HUES64 (cell line): ENCODE data around the gene STMN3. TPM values are rescaled to one million over a fixed set of nuclear protein-coding genes. Genes with fewer than 3 reads are reported as not detected.

Source experiments
- H3K27ac ChIP-seq: 2 replicates; pipeline ENCODE4 v1.7.0; 2013; ENCODE audit warnings: low read depth, low read length, inconsistent platforms
- H3K27me3 ChIP-seq: 2 replicates; pipeline ENCODE4 v1.6.1; 2013; ENCODE audit warnings: mild to moderate bottlenecking, low read length; ENCODE audit not compliant: insufficient read depth
- H3K36me3 ChIP-seq: 2 replicates; pipeline ENCODE4 v1.6.1; 2013; ENCODE audit warnings: mild to moderate bottlenecking, low read length; ENCODE audit not compliant: insufficient read depth
- H3K4me1 ChIP-seq: 2 replicates; pipeline ENCODE4 v1.6.1; 2013; ENCODE audit warnings: mild to moderate bottlenecking, low read length, moderate library complexity; ENCODE audit not compliant: insufficient read depth
- H3K4me3 ChIP-seq: 2 replicates; pipeline ENCODE4 v1.5.1; 2013; ENCODE audit warnings: mild to moderate bottlenecking, low read length, moderate library complexity
- H3K9ac ChIP-seq: 2 replicates; pipeline ENCODE4 v1.6.1; 2013; ENCODE audit warnings: mild to moderate bottlenecking, low read depth, low read length
- H3K9me3 ChIP-seq: 2 replicates; pipeline ENCODE4 v1.6.1; 2013; ENCODE audit warnings: low read depth, low read length; ENCODE audit not compliant: insufficient read depth
- WGBS: fragments of 150-250, 120-280 bp; methylation state at CpG from one replicate; pipeline ENCODE4 v1.1.7; 2013; ENCODE audit warnings: missing lambda C conversion rate; 5-methylcytosine and 5-hydroxymethylcytosine counted together
- polyA plus RNA-seq, 2 experiments: library from polyadenylated mRNA; stranded (reverse); fragments of 50-300 nt; gene quantifications; one replicate each; pipeline ENCODE4 v1.2.3, GENCODE V29; 2013

STMN3 gene
- polyA plus RNA-seq (2013, experiment 1 of 2), result 58.0 TPM
- polyA plus RNA-seq (2013, experiment 2 of 2), result 42.2 TPM

GRCh38 chr20:63653041-63653973 is at the start of gene STMN3:
Gene STMN3, minus strand, starts transcription at chr20:63653424. Its CDS starts 79 bp downstream, at chr20:63653345.
- Histone ChIP-seq H3K27ac (peak within 1 kb of the TSS; percentile 85), H3K27me3 (peaks cover 16% of the 10 kb centered on the region), H3K4me1 (peaks cover 10% of the 10 kb centered on the region), H3K36me3 (no peaks in the 10 kb centered on the region), H3K9ac (peak within 1 kb of the TSS; percentile 63), H3K9me3 (no peaks in the 10 kb centered on the region), H3K4me3 (peak within 1 kb of the TSS; percentile 66)
- 1% methylated on average over 64 of the region's 73 CpGs for WGBS

GRCh38 chr20:63702036-63702665 is 48.9 kb upstream of the STMN3 start:
- WGBS, result 92% methylated on average over 16 of the region's 16 CpGs

GRCh38 chr20:63701329-63702035 is 48.3 kb upstream of the STMN3 start:
- Histone ChIP-seq H3K27me3 (no peaks in the 10 kb centered on the region), H3K9ac (no peak overlapping the region), H3K36me3 (peaks cover 25% of the 10 kb centered on the region), H3K4me3 (no peak overlapping the region), H3K9me3 (no peaks in the 10 kb centered on the region), H3K27ac (no peak overlapping the region), H3K4me1 (peaks cover 8% of the 10 kb centered on the region)
- 92% methylated on average over 14 of the region's 14 CpGs for WGBS

More at GRCh38 chr20:63702036-63702665, 48.9 kb upstream of the STMN3 start:
- Histone ChIP-seq H3K27ac (no peak overlapping the region), H3K36me3 (peaks cover 27% of the 10 kb centered on the region), H3K4me3 (no peak overlapping the region), H3K27me3 (no peaks in the 10 kb centered on the region), H3K9ac (no peak overlapping the region), H3K4me1 (peaks cover 8% of the 10 kb centered on the region; the same call in 1 of the 2 replicates), H3K9me3 (no peaks in the 10 kb centered on the region)

GRCh38 chr20:63701051-63701328 is 47.8 kb upstream of the STMN3 start:
- WGBS, result 85% methylated on average over 5 of the region's 5 CpGs
- no peak overlapping the region for H3K27ac ChIP-seq
- no peaks in the 10 kb centered on the region for H3K9me3 ChIP-seq
- H3K4me3 ChIP-seq, result no peak overlapping the region
- H3K36me3 ChIP-seq, result peaks cover 20% of the 10 kb centered on the region
- H3K9ac ChIP-seq, result no peak overlapping the region
- no peaks in the 10 kb centered on the region for H3K27me3 ChIP-seq
- peaks cover 8% of the 10 kb centered on the region for H3K4me1 ChIP-seq

GRCh38 chr20:63700199-63701050 is 47.2 kb upstream of the STMN3 start:
- Histone ChIP-seq H3K4me1 (peaks cover 8% of the 10 kb centered on the region), H3K4me3 (no peak overlapping the region), H3K9me3 (no peaks in the 10 kb centered on the region), H3K9ac (no peak overlapping the region), H3K27ac (no peak overlapping the region), H3K27me3 (no peaks in the 10 kb centered on the region), H3K36me3 (peaks cover 15% of the 10 kb centered on the region)
- WGBS, result 94% methylated on average over 42 of the region's 43 CpGs

- no peaks in the 10 kb centered on the region for H3K9me3 ChIP-seq
- 83% methylated on average over 24 of the region's 24 CpGs for WGBS
- no peaks in the 10 kb centered on the region for H3K27me3 ChIP-seq
- no peak overlapping the region for H3K9ac ChIP-seq
- H3K27ac ChIP-seq, result peak overlapping the region; percentile 63
- peaks cover 7% of the 10 kb centered on the region for H3K36me3 ChIP-seq
- H3K4me1 ChIP-seq, result peaks cover 8% of the 10 kb centered on the region
- H3K4me3 ChIP-seq, result no peak overlapping the region
Measured at GRCh38 chr20:63699466-63700198, 46.4 kb upstream of the STMN3 start.

GRCh38 chr20:63698739-63699465 is 45.7 kb upstream of the STMN3 start:
- Histone ChIP-seq H3K27ac (peak overlapping the region; percentile 63), H3K9me3 (no peaks in the 10 kb centered on the region), H3K4me1 (peaks cover 8% of the 10 kb centered on the region), H3K36me3 (0 out of 2 replicates have a peak, but pooled peaks cover 3% of the 10 kb centered on the region), H3K9ac (no peak overlapping the region), H3K4me3 (no peak overlapping the region), H3K27me3 (no peaks in the 10 kb centered on the region)
- 50% methylated on average over 19 of the region's 19 CpGs for WGBS

GRCh38 chr20:63697868-63698545 is 44.8 kb upstream of the STMN3 start:
- H3K27me3 ChIP-seq, result no peaks in the 10 kb centered on the region
- 91% methylated on average over 40 of the region's 40 CpGs for WGBS
- H3K9me3 ChIP-seq, result no peaks in the 10 kb centered on the region
- H3K9ac ChIP-seq, result no peak overlapping the region; the same call in 1 of the 2 replicates
- no peak overlapping the region for H3K27ac ChIP-seq
- 0 out of 2 replicates have a peak, but pooled peaks cover 6% of the 10 kb centered on the region for H3K36me3 ChIP-seq
- H3K4me3 ChIP-seq, result no peak overlapping the region
- H3K4me1 ChIP-seq, result peaks cover 8% of the 10 kb centered on the region

- Histone ChIP-seq H3K27ac (no peak overlapping the region), H3K4me1 (peaks cover 8% of the 10 kb centered on the region), H3K27me3 (no peaks in the 10 kb centered on the region), H3K9me3 (no peaks in the 10 kb centered on the region), H3K9ac (no peak overlapping the region), H3K4me3 (no peak overlapping the region), H3K36me3 (0 out of 2 replicates have a peak, but pooled peaks cover 6% of the 10 kb centered on the region)
- 87% methylated on average over 7 of the region's 7 CpGs for WGBS
Measured at GRCh38 chr20:63697357-63697867, 44.2 kb upstream of the STMN3 start.
